Tibial artery (tissue), 4 donors: Measurements from ENCODE around the gene COL25A1.

Source experiments
- DNase-seq, 2 donors: peaks; one replicate each; pipeline ENCODE4 v3.0.0-alpha.2; 2019
- H3K27ac ChIP-seq, 2 donors: fragments of 200-600 bp; sonication (generic) in 1 of 2; 1 replicate in 1 of 2; 2 replicates in 1 of 2; pipeline ENCODE4 v1.5.1; 2018 to 2019; ENCODE audit warnings: mild to moderate bottlenecking in 1 of 2
- H3K27me3 ChIP-seq, 2 donors: fragments of 200-600 bp; sonication (generic) in 1 of 2; one replicate each; pipeline versions ENCODE4 v1.5.1 to v1.6.0; 2016 to 2019
- H3K36me3 ChIP-seq, 3 donors: fragments of 200-600 bp; sonication (generic) in 2 of 3; one replicate each; pipeline ENCODE4 v1.5.1; 2016 to 2019; ENCODE audit warnings: mild to moderate bottlenecking in 2 of 3
- H3K4me1 ChIP-seq, 4 donors: fragments of 200-600 bp; sonication (generic) in 2 of 4; 1 replicate in 3 of 4; 2 replicates in 1 of 4; pipeline ENCODE4 v1.5.1; 2016 to 2019
- H3K4me3 ChIP-seq, 2 donors: fragments of 200-600 bp; sonication (generic) in 1 of 2; 1 replicate in 1 of 2; 2 replicates in 1 of 2; pipeline ENCODE4 v1.5.1; 2018 to 2019; ENCODE audit warnings: mild to moderate bottlenecking in 2 of 2
- H3K9me3 ChIP-seq, 3 donors: fragments of 200-600 bp; sonication (generic) in 1 of 3; one replicate each; pipeline ENCODE4 v1.5.1; 2016 to 2019
- intact Hi-C: fragments of 100-400 bp; cut with DNase I; formaldehyde crosslinking; loops from one replicate; pipeline ENCODE4 v1.15.0; 2023; ENCODE audit warnings: low total_unique reads
- TF ChIP-seq, protein P1 (sequence below), 2 experiments: fragments of 200-600 bp in 1 of 2; fragments of 450-650 bp in 1 of 2; IDR thresholded peaks; one replicate each; pipeline ENCODE4 v1.5.1; 2017 to 2019; ENCODE audit warnings: antibody characterized with exemption in 2 of 2, mild to moderate bottlenecking in 1 of 2, moderate library complexity in 1 of 2

COL25A1 gene

DNA sequence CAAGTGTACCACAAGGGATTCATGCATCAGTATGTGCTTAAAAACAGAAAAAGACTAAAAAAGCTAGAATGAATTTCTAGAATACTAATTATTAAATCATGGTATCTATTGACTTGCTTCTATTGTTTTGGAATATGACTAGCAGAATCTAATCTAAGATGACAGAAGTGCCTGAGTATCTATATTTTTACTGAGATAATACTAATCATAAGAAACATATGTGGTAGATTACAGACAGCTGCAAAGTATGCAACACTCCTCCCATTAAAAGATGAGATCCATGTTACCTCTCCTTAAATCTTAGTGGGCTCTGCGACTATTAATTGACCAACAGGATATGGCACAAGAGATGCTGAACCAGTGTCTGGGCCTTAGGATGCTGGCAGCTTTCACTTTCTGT is 89.4 kb downstream of the COL25A1 start:
- intact Hi-C loops = no loop called here
- no peaks in the 10 kb centered on the region for H3K9me3 ChIP-seq
- H3K4me1 ChIP-seq = peaks cover 0 to 6% (median 0%) of the 10 kb centered on the region in 4 donors
- TF ChIP-seq, protein P1, sequence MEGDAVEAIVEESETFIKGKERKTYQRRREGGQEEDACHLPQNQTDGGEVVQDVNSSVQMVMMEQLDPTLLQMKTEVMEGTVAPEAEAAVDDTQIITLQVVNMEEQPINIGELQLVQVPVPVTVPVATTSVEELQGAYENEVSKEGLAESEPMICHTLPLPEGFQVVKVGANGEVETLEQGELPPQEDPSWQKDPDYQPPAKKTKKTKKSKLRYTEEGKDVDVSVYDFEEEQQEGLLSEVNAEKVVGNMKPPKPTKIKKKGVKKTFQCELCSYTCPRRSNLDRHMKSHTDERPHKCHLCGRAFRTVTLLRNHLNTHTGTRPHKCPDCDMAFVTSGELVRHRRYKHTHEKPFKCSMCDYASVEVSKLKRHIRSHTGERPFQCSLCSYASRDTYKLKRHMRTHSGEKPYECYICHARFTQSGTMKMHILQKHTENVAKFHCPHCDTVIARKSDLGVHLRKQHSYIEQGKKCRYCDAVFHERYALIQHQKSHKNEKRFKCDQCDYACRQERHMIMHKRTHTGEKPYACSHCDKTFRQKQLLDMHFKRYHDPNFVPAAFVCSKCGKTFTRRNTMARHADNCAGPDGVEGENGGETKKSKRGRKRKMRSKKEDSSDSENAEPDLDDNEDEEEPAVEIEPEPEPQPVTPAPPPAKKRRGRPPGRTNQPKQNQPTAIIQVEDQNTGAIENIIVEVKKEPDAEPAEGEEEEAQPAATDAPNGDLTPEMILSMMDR (IDR thresholded peaks at IDR 0.05) = no peak
- no peak for DNase-seq
- H3K4me3 ChIP-seq = no peak overlapping the region
- H3K36me3 ChIP-seq = no peaks in the 10 kb centered on the region
- H3K27me3 ChIP-seq = no peaks in the 10 kb centered on the region
- H3K27ac ChIP-seq = no peak overlapping the region

DNA sequence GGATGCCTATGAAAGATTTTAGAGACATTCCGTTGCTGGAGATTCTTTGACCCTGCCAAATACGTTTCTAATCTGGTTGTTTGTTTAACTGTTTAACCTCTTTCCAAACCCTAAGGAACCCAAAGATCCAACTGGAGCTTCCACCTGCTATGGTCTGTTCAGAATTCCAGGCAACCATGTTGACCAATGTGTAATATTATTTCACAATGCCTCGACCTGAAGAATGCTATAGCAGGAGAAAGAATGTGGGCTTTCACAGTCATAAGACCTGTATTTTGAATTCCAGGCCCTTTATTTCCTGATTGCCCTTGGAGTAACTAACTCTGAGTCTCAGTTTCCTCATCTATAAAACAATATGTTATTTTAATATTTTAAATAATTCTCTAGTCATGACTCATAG is 90.8 kb downstream of the COL25A1 start:
- Histone ChIP-seq H3K4me3 (no peak overlapping the region), H3K4me1 (peaks cover 0 to 6% (median 0%) of the 10 kb centered on the region in 4 donors), H3K36me3 (no peaks in the 10 kb centered on the region), H3K27ac (no peak overlapping the region), H3K27me3 (no peaks in the 10 kb centered on the region), H3K9me3 (no peaks in the 10 kb centered on the region)
- intact Hi-C loops = no loop called here
- TF ChIP-seq, protein P1 (IDR thresholded peaks at IDR 0.05) = no peak
- no peak for DNase-seq

DNA sequence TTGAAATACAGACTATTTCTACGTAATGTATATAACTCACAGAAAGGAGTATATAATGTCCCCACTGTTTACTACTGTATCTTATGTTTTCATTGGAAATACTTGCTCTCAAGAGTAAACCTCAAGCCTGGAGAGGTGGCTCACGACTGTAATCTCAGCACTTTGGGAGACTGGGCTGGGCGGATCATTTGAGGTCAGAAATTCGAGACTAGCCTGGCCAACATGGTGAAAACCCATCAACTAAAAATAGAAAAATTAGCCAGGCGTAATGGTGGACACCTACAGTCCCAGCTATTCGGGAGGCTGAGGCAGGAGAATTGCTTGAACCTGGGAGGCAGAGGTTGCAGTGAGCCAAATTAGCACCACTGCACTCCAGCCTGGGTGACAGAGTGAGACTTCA is 92.8 kb downstream of the COL25A1 start:
- Histone ChIP-seq H3K27ac (no peak overlapping the region), H3K9me3 (no peaks in the 10 kb centered on the region), H3K4me1 (peaks cover 0 to 1% (median 0%) of the 10 kb centered on the region in 4 donors), H3K4me3 (no peak overlapping the region), H3K27me3 (no peaks in the 10 kb centered on the region), H3K36me3 (no peaks in the 10 kb centered on the region)
- no peak for DNase-seq
- intact Hi-C loops = no loop called here
- TF ChIP-seq, protein P1 (IDR thresholded peaks at IDR 0.05) = no peak

DNA sequence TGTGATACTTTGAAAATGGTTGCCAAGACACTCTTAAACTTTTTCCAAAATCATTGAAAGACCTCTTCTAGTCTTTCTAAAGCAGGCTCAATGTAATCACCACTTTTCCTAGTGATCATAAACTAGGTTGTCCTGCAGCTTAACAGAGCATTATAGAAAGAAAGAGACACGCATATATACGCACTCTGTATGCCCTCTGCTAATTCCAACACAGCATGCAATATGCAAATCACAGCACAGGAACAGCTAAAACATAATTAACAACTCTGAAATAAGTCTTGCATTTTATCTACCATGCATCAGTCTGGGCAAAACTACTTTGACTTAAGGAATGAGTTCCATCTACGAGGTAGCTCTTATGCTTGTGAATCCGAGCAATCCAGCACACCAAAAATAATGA is 94.6 kb downstream of the COL25A1 start:
- intact Hi-C loops = no loop called here
- H3K4me3 ChIP-seq = no peak overlapping the region

DNA sequence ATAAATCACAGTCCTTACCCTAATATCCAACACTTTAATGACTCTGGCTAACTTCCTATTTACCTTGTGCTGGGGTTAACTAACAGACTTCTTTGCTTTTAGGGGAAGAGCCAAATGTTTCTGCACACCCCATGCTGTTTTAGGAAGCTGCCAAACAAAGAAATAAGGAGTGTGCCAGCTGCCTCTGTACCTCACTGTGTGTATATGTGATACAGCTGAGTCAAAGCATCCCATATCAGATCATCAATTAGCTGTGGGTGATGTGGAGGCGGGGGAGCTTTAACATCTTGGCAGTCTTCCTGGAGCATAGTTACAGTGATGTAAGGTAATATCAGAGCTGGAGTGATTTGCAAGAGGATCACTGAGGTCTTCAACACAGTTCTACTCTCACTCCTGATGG is 95.4 kb downstream of the COL25A1 start:
- H3K36me3 ChIP-seq = no peaks in the 10 kb centered on the region
- H3K27me3 ChIP-seq = no peaks in the 10 kb centered on the region
- intact Hi-C loops = no loop called here
- H3K4me1 ChIP-seq = no peaks in the 10 kb centered on the region
- no peak overlapping the region for H3K4me3 ChIP-seq
- no peak overlapping the region for H3K27ac ChIP-seq
- no peaks in the 10 kb centered on the region for H3K9me3 ChIP-seq
- TF ChIP-seq, protein P1 (IDR thresholded peaks at IDR 0.05) = no peak
- DNase-seq = no peak

More for the DNA sequence above, 94.6 kb downstream of the COL25A1 start:
- TF ChIP-seq, protein P1 (IDR thresholded peaks at IDR 0.05) = no peak
- H3K9me3 ChIP-seq = no peaks in the 10 kb centered on the region
- H3K27me3 ChIP-seq = no peaks in the 10 kb centered on the region
- H3K27ac ChIP-seq = no peak overlapping the region
- no peaks in the 10 kb centered on the region for H3K4me1 ChIP-seq
- DNase-seq = no peak
- no peaks in the 10 kb centered on the region for H3K36me3 ChIP-seq

DNA sequence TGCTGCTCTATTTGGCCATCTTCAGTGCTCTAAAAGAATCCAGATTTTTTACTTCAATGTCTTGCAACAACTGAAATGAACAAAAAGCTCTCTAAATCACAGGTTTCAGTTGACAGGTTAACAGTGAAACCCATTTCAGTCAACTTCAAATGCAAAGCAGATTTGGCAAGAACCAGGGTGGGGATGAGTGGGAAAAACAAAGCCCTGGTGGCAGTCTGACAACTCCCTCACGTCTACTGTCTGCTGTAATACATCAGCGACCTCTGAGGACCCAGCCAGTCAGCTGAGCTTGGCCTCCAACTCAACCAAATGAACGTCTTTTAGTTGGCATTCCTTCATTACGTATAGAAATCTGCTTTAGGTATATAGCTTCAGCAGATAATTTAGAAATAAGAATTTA is 95.8 kb downstream of the COL25A1 start:
- H3K36me3 ChIP-seq = no peaks in the 10 kb centered on the region
- H3K4me3 ChIP-seq = no peak overlapping the region
- no peak for DNase-seq
- intact Hi-C loops = no loop called here
- no peak overlapping the region for H3K27ac ChIP-seq
- no peaks in the 10 kb centered on the region for H3K27me3 ChIP-seq
- TF ChIP-seq, protein P1 (IDR thresholded peaks at IDR 0.05) = no peak
- no peaks in the 10 kb centered on the region for H3K4me1 ChIP-seq
- H3K9me3 ChIP-seq = no peaks in the 10 kb centered on the region
